BJ (cell line): ENCODE results near the gene HMOX1. TPM values are rescaled to one million over a fixed set of nuclear protein-coding genes. Genes with fewer than 3 reads are reported as not detected.

ENCODE experiments used
- CTCF ChIA-PET: fragments of 350-600 bp; formaldehyde crosslinking; extraction: SDS; loops from one replicate; lab custom pipeline; 2021; ENCODE audit warnings: antibody characterized with exemption, inconsistent platforms; lab: Yijun Ruan, JAX
- POLR2A ChIA-PET: fragments of 300-600 bp; sonication (Branson Sonifier 250); formaldehyde crosslinking; extraction: SDS; loops from one replicate; lab custom pipeline; 2021; ENCODE audit warnings: antibody characterized with exemption; lab: Charles Lee
- DNase-seq: peaks from one replicate; pipeline ENCODE4 v3.0.0-alpha.2; 2011; ENCODE audit warnings: low read depth
- H3K27me3 ChIP-seq: 2 replicates; pipeline ENCODE4 v1.6.0; 2011; ENCODE audit warnings: low read length; ENCODE audit not compliant: control insufficient read depth, insufficient read depth
- H3K36me3 ChIP-seq: 2 replicates; pipeline ENCODE4 v1.5.1; 2011; ENCODE audit warnings: low read length; ENCODE audit not compliant: control insufficient read depth, insufficient read depth
- H3K4me3 ChIP-seq: 2 replicates; pipeline ENCODE4 v1.5.1; 2011; ENCODE audit warnings: low read depth, mild to moderate bottlenecking, control low read depth, low read length
- polyA minus RNA-seq: library from RNA; depleted of rRNA, polyadenylated mRNA; stranded (reverse); fragments of >200 nt; gene quantifications from 2 replicates; pipeline ENCODE4 v1.2.3, GENCODE V29; 2011; rRNA and poly(A)+ RNA removed
- polyA plus RNA-seq: library from polyadenylated mRNA; depleted of rRNA; stranded (reverse); fragments of >200 nt; gene quantifications from 2 replicates; pipeline ENCODE4 v1.2.3, GENCODE V29; 2011; rRNA removed
- TF ChIP-seq, protein P1 (sequence below): IDR thresholded peaks from 2 replicates; pipeline ENCODE4 v1.5.1; 2011; ENCODE audit warnings: low read depth, mild to moderate bottlenecking, control low read depth, inconsistent platforms, low read length, moderate library complexity; ENCODE audit not compliant: insufficient read depth

Gene HMOX1, protein sequence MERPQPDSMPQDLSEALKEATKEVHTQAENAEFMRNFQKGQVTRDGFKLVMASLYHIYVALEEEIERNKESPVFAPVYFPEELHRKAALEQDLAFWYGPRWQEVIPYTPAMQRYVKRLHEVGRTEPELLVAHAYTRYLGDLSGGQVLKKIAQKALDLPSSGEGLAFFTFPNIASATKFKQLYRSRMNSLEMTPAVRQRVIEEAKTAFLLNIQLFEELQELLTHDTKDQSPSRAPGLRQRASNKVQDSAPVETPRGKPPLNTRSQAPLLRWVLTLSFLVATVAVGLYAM
- polyA plus RNA-seq (43.0 and 71.2 TPM in 2 replicates), polyA minus RNA-seq (22.1 and 26.2 TPM in 2 replicates)

DNA sequence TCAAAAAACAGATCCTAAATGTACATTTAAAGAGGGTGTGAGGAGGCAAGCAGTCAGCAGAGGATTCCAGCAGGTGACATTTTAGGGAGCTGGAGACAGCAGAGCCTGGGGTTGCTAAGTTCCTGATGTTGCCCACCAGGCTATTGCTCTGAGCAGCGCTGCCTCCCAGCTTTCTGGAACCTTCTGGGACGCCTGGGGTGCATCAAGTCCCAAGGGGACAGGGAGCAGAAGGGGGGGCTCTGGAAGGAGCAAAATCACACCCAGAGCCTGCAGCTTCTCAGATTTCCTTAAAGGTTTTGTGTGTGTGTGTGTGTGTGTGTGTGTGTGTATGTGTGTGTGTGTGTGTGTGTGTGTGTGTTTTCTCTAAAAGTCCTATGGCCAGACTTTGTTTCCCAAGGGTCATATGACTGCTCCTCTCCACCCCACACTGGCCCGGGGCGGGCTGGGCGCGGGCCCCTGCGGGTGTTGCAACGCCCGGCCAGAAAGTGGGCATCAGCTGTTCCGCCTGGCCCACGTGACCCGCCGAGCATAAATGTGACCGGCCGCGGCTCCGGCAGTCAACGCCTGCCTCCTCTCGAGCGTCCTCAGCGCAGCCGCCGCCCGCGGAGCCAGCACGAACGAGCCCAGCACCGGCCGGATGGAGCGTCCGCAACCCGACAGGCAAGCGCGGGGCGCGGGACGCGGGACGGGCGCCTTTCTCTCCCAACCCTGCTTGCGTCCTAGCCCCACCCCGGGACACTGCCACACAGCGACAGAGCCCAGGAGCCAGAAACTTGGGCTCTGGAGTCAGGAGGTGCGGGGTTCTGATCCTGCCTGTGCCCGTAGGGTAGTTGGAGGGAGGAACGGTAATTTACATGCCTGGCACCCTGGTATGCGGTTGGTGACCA is at the start of gene HMOX1:
HMOX1 (plus strand) TSS at position 560 of the 887 bp plus-strand sequence; CDS start at position 638, 78 bp downstream.
- TF ChIP-seq, protein P1, sequence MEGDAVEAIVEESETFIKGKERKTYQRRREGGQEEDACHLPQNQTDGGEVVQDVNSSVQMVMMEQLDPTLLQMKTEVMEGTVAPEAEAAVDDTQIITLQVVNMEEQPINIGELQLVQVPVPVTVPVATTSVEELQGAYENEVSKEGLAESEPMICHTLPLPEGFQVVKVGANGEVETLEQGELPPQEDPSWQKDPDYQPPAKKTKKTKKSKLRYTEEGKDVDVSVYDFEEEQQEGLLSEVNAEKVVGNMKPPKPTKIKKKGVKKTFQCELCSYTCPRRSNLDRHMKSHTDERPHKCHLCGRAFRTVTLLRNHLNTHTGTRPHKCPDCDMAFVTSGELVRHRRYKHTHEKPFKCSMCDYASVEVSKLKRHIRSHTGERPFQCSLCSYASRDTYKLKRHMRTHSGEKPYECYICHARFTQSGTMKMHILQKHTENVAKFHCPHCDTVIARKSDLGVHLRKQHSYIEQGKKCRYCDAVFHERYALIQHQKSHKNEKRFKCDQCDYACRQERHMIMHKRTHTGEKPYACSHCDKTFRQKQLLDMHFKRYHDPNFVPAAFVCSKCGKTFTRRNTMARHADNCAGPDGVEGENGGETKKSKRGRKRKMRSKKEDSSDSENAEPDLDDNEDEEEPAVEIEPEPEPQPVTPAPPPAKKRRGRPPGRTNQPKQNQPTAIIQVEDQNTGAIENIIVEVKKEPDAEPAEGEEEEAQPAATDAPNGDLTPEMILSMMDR = no peak; the same call in 1 of the 2 replicates
- no peaks in the 10 kb centered on the region for H3K27me3 ChIP-seq
- ChIA-PET CTCF (interaction anchor here (0.7 to 1.8 kb wide), 7 partner anchors 10 to 972 kb away, joined by 3 to 6 read pairs (median 5); no protein-coding TSS in a partner anchor), POLR2A (interaction anchor here (0.7 kb wide), 1 partner anchor 812 kb away, joined by 9 read pairs; no protein-coding TSS in a partner anchor)
- DNase-seq = peak; percentile 55
- H3K36me3 ChIP-seq = peaks cover 8% of the 10 kb centered on the region
- H3K4me3 ChIP-seq = peak within 1 kb of the TSS; percentile 59

DNA sequence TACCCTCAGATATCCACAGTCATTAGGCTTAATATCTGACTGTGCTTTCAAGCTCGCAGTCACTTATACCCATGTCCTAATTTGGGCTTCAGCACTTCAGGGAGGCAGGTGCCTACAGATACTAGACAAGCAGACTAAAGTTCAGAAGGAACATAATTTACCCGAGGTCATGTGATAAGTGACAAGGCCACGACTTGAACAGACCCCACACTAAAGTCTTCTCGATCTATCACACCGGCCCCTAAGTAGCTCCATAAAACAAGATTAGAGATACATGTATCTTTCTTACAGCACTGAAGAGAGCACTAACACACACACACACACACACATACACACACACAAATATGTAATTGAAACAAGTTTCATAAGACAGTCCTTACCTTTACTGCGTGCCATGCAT is 48.6 kb upstream of the HMOX1 start:
- Histone ChIP-seq H3K4me3 (no peak overlapping the region), H3K27me3 (no peaks in the 10 kb centered on the region), H3K36me3 (peaks cover 34% of the 10 kb centered on the region)
- DNase-seq = no peak
- TF ChIP-seq, protein P1 = no peak
- ChIA-PET POLR2A (no interaction called here), CTCF (interaction anchor here (0.9 kb wide), 1 partner anchor 19 kb away, joined by 4 read pairs; no protein-coding TSS in a partner anchor)

DNA sequence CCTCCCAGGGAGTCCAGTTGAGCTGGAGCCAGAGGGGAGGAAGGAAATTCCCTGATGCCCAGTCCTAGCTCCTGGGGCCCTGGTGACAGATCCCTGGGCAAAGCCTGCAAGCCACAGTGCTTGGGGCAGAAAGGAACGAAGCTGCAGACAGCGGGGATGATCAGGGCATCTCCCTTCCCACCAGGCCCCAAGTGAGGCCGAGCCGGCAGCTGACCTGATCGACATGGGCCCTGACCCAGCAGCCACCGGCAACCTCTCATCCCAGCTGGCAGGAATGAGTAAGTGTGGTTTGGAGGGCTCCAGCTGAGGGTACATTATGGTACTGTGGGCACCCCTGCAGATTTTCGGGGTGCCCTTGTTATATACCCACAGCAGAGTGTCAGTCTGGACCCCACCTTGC is 47.7 kb upstream of the HMOX1 start:
- Histone ChIP-seq H3K4me3 (no peak overlapping the region), H3K36me3 (peaks cover 34% of the 10 kb centered on the region), H3K27me3 (no peaks in the 10 kb centered on the region)
- CTCF ChIA-PET = no interaction called here
- POLR2A ChIA-PET = no interaction called here
- TF ChIP-seq, protein P1 = no peak
- DNase-seq = no peak

DNA sequence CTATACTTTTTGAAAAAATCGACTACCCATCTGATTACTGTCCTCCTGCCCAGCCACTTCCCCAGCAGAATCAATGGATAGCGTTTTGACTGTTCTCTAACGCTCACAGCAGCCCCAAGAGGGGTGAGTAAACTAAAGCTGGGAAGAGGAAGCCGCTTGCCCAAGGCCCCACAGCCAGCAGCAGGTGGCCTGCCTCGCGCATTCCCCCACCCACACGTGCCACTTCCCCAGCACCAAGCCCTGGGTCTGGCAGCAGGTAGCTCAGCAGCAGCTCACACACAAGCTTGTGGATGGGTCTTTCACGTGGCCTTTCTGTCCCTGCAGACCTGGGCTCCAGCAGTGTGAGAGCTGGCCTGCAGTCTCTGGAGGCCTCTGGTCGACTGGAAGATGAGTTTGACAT is 46.9 kb upstream of the HMOX1 start:
- ChIA-PET POLR2A (no interaction called here), CTCF (interaction anchor here (1.4 kb wide), 1 partner anchor 9 kb away, joined by 3 read pairs; no protein-coding TSS in a partner anchor)
- TF ChIP-seq, protein P1 = no peak
- H3K4me3 ChIP-seq = no peak overlapping the region
- DNase-seq = no peak
- H3K27me3 ChIP-seq = no peaks in the 10 kb centered on the region
- H3K36me3 ChIP-seq = peaks cover 36% of the 10 kb centered on the region

DNA sequence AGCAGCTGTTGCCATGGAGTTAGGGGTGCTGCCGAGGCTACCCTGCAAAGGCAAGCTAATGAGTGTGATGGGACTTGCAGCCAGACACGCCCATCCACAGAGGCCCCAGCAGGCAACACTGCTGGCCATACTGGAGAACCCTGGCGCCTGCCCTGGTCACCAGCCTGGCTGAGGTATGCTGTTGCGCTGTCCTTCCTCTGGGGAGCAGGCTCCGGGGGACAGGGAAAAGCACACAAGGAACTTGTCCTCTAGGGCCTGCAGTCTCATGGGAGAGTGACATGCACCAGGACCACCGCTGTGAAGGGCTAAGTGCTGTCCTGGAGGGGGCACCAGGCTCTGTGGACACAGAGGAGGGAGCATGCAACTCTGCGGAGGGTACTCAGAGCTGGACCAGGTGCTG is 45.4 kb upstream of the HMOX1 start:
- H3K27me3 ChIP-seq = no peaks in the 10 kb centered on the region
- H3K36me3 ChIP-seq = peaks cover 36% of the 10 kb centered on the region
- no peak overlapping the region for H3K4me3 ChIP-seq
- CTCF ChIA-PET = interaction anchor here (1.4 to 1.6 kb wide), 2 partner anchors 8 to 11 kb away, joined by 3 to 4 read pairs; no protein-coding TSS in a partner anchor
- TF ChIP-seq, protein P1 = no peak
- no peak for DNase-seq
- POLR2A ChIA-PET = no interaction called here
